ENCODE data around the gene MRPL32.
"Not testable (repeated sequence)": the region's sequence is repeated elsewhere in the genome, so short reads cannot be mapped to it uniquely, and the experiment has no call there.

Gene MRPL32

GRCh38 chr7:42931834-42932651 is at the start of gene MRPL32, which contains the start of gene PSMA2:
TSS of gene MRPL32 (plus strand) at chr7:42932376. CDS start at chr7:42932387, 11 bp downstream.
TSS of gene PSMA2 (minus strand) at chr7:42932174. CDS start at chr7:42932158, 16 bp downstream.
- peak; percentile 98 for DNase-seq

- DNase-seq = no peak
These were observed 48.2 kb upstream of the MRPL32 start for GRCh38 chr7:42883950-42884349.

- not testable (repeated sequence) for DNase-seq
These were observed 47.0 kb upstream of the MRPL32 start for GRCh38 chr7:42885183-42885582.

- no peak for DNase-seq
These were observed 46.0 kb upstream of the MRPL32 start for GRCh38 chr7:42886129-42886528.

DNA sequence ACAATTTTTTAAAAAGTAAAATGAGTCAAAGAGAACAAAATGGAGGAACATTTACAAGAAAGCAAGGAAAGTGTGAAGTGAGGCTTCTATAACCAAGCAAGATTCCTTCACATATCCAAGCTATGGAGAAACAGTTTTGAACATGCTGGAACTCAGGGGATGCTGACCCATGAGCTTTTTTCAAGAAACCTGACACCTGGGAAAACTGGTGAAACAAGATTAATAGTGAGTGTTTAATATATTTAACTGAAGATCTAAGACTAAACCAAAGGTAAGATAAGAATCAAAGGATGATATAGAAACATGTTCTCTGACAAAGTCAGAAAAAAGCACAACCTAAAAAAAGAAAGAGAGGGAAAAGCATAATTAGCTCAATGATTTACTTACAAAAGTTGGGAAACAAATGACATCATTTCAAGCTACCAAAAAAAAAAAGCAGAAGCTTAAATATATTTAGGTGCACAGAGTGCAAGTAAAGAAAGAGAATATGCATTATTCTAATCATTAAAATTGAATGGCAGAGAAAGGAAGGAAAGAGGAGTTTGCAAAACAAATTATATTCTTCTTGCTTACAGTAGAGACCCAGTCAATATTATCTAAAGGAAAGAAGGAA is 45.2 kb upstream of the MRPL32 start:
- DNase-seq = no peak

DNA sequence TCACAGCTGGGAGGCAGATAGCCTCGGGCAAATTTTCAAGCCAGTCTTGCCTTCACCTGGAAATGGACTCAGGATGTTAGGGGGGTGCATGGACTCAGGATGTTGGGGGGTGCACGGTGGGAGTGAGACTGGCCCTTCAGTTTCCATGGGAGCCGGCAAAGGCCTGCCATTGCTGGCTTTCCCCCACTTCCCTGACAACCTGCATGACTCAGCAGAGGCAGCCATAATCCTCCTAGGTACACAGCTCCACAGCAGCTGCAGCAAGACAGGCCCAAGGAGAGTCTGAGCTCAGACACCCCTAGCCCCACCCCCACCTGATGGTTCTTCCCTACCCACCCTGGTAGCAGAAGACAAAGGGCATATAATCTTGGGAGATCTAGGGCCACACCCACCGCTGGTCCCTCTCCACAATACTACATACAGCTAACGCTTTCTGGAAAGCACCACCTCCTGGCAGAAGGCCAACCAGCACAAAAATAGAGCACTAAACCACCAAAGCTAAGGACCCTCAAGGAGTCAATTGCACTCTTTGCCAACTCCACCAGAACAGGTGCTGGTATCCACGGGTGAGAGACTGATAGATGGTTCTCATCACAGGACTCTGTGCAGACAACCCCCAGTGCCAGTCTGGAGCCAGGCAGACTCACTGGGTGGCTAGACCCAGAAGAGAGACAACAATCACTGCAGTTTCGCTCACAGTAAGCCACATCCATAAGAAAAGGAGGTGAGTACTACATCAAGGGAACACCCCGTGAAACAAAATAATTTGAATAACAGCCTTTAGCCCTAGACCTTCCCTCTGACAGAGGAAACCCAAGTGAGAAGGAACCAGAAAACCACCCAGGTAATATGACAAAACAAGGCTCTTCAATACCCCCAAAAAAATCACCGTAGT is 38.6 kb upstream of the MRPL32 start:
- DNase-seq = no peak

DNA sequence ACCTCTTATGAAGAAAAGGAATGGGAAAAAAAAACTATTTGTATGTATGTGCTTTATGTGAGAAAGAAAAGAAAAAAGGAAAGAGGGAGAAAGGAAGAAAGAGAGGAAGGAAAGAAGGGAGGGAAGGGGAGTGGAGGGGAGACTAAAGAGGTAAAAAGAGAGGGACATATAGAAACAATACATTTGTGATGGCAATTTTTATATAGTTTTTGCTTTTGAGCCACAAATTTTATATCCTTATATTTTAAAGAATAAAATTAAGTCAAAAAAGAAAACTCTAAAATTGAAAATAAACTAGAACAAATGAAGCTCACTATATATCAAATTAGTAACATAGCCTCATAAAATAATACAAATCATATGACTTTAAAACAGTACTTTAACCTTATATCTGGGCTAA is 31.3 kb upstream of the MRPL32 start:
- DNase-seq = no peak

- DNase-seq = no peak
These were observed 29.8 kb upstream of the MRPL32 start for GRCh38 chr7:42902331-42902730.

GRCh38 chr7:42906181-42906580 is 26.0 kb upstream of the MRPL32 start:
- DNase-seq = no peak

DNA sequence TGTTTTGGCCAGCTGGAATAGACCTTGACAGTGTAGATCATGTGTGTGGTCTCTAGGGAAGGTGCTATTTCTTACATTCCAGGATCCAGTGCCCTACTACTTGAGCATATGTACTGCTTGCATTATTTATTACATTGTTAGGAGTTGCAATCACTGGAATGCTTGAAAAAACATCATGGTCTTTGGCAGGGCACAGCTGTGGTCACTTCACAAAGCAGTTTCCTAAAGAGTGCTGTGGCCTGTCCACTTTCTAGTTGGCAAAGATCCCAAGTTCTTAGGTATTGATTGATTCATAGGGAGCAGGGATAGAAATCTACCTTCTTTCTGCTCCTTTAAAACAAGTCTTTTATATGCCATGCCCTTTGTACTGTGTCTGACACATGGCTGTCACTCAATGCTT is 24.9 kb upstream of the MRPL32 start:
- DNase-seq = no peak

- no peak for DNase-seq
These were observed 21.9 kb upstream of the MRPL32 start for GRCh38 chr7:42910306-42910705.

DNA sequence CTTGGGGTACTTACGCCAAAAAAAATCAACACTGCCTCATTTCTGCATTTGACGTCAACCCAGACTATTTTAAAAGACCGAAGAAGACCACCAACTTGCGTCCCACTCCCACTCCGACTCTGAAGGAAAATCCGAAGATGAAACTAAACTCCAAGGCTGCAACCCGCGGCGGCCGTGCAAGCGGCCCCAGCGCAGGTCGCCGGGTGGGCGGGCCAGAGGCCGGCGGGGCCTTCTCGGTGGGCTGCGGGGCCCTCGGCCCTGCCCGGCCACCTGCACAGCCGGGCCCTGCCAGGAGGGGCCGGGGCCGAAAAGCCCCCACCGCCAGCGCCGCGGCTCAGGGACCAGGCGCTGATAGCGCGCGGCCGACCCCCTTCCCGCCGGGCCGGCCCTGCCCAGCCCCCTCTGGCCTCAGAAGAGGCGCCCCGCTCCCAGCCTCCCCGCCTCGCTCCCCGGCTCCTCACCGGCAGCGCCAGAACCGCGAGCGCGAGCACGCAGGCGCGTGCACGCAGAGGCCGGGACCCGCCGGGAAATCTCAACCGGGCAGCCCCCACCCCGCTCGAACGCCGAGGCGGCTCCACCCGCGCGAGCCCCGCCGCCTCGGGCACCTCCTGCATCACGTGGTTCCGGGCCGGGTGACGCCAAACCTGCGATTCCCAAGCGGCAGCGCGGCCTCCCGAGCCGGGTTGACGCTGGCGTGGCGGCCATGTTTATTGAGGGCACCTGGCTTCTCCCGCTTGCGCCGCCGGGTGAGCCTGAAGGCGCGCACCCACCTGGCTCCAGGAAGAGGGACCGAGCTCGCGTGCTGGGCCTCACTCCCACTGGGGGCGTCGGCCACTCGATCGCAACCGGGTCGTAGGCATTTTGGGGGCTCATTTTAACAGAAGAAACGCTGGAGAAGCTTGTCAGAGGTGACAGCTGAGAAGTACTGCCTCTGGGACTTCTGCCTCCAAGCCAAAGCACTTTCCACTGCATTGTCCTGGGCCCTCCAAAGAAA is 20.4 kb upstream of the MRPL32 start, which contains the start of gene C7orf25:
C7orf25 (minus strand) TSS at position 617 of the 994 bp plus-strand sequence. CDS start 1,170 bp downstream, outside the sequence.
- DNase-seq = peak; percentile 95

- no peak for DNase-seq
These were observed 18.6 kb upstream of the MRPL32 start for GRCh38 chr7:42913591-42913990.

DNA sequence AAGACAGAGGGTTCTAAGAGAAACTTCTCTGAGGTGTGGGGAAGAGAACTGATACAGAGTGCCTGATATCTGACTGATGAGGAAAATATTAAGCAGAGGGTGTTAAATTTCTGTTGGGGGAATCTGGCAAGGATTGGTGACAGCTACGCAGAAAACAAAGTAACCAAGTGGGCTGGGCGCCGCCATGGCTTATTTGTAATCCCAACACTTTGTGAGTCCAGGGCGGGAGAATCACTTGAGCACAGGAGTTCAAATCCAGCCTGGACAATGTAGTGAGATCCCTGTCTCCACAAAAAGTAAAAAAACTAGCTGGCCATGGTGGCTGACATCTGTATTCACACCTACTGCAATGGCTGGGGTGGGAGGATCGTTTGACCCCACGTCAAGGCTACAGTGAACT is 18.2 kb upstream of the MRPL32 start:
- no peak for DNase-seq

DNA sequence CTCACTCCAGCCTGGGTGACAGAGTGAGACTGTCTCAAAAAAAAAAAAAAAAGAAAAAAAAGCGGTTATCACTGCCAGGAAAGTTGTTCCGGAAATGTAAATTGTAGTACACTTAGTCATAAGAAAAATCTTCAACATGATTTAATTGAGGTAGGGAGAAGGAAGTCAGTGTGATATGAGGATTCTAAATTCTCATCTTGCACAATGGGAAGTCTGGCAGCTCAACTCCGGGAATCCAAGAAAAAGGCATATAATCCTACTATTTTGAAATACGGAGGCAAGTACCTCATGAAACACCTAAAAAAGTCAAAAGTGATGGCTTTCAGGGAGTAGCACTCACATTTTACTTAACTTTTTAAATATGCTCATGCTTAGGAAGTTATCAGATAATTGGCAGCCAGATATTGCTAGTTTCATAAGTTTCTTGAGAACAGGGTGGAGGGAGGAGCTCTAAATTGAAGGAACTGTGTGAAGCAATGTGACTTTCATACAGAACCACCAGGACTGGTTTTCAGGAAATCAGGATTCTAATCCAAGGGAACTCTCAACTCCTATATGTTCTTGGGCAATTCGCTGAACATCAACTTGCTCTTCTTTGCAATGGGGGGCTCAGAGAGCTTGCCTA is 17.6 kb upstream of the MRPL32 start:
- DNase-seq = no peak

DNA sequence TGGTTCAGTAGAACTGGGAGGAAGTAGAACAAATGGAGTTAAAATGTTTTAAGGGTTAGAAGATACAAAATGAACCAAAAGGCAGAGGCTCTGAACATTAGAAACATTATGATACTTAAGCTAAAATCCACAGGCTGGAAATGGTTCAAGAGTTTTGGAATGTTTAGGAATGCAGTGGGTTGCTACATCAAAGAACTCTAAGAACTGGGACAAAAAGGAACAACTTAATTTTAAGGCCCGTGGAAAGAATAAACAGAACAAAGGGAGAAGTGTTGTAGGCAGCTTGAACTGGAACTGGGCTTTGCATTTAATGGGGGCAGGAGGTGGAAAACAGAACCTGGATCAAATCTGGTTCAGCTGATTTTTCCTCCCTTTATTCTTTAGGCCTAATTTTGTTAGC is 16.8 kb upstream of the MRPL32 start:
- no peak for DNase-seq

- no peak for DNase-seq
These were observed 10.0 kb upstream of the MRPL32 start for GRCh38 chr7:42922017-42922753.

- no peak for DNase-seq
These were observed 7.8 kb upstream of the MRPL32 start for GRCh38 chr7:42924223-42924838.

- DNase-seq = no peak
These were observed 6.5 kb upstream of the MRPL32 start for GRCh38 chr7:42925630-42926029.

DNA sequence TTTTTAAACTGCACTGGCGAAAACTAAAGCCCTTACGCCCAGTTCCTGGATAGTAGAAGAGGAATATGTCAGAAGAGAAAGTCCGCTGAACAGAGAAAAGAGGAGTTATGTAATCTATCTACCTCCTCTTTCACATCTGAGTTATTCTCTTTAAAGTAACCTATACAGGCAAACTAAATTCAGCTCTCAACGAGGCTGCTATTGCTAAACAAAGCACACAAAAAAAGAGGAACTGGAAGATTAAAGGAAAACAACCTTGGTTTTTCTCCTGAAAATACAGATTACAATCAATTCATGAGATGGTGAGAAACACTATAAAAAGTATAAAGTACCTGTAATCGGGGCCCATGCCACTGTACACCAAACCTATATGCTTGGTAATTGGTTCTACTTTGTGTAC is 6.0 kb upstream of the MRPL32 start:
- no peak for DNase-seq

Data from CD4-positive, alpha-beta T cell treated with Interleukin-21 for 1 hour (primary cell).